A673 (cell line): ENCODE measurements around the gene RAB11FIP4.

Experiments used
- CTCF ChIP-seq: fragments of 300-800, 200-600 bp; sonication (generic); conservative IDR thresholded peaks from 2 replicates; pipeline ENCODE4 v1.5.1; 2017; ENCODE audit warnings: low read depth, mild to moderate bottlenecking, antibody characterized with exemption, low read length, moderate library complexity, mixed read lengths
- EZH2 ChIP-seq: fragments of 200-600 bp; sonication (generic); IDR thresholded peaks from 2 replicates; pipeline ENCODE4 v1.6.1; 2017; ENCODE audit warnings: borderline replicate concordance, low read depth, mild to moderate bottlenecking, mixed read lengths, antibody characterized with exemption, low read length; ENCODE audit not compliant: poor library complexity, severe bottlenecking

GRCh38 chr17:31413081-31413799 lies 21.8 kb downstream of the RAB11FIP4 start:
- TF ChIP-seq CTCF (no peak), EZH2 (no peak)
